Skeletal muscle tissue (tissue), 4 donors: Measurements from ENCODE around the gene SERPINA5. TPM values are rescaled to one million over a fixed set of nuclear protein-coding genes. Genes with fewer than 3 reads are reported as not detected.
A peak's percentile ranks its signal among the peaks of the same experiment; 100 is the strongest.
"Not testable (repeated sequence)": the region's sequence is repeated elsewhere in the genome, so short reads cannot be mapped to it uniquely, and the experiment has no call there.

Source experiments
- H3K27ac ChIP-seq: one replicate; pipeline ENCODE4 v1.7.0; 2013; ENCODE audit warnings: mild to moderate bottlenecking, low read depth, low read length, inconsistent platforms
- H3K27me3 ChIP-seq, 3 donors: one replicate each; pipeline ENCODE4 v1.7.0; 2013; ENCODE audit warnings: low read length in 3 of 3; ENCODE audit not compliant: control insufficient read depth in 3 of 3, insufficient read depth in 3 of 3
- H3K36me3 ChIP-seq, 3 donors: one replicate each; pipeline ENCODE4 v1.7.0; 2013; ENCODE audit warnings: low read length in 3 of 3; ENCODE audit not compliant: control insufficient read depth in 3 of 3, insufficient read depth in 3 of 3
- H3K4me1 ChIP-seq, 3 donors: one replicate each; pipeline ENCODE4 v1.7.0; 2013; ENCODE audit warnings: low read length in 3 of 3, mild to moderate bottlenecking in 3 of 3; ENCODE audit not compliant: control insufficient read depth in 3 of 3, insufficient read depth in 3 of 3
- H3K4me3 ChIP-seq, 3 donors: one replicate each; pipeline ENCODE4 v1.7.0; 2013; ENCODE audit warnings: low read length in 3 of 3
- H3K9ac ChIP-seq, 3 donors: one replicate each; pipeline ENCODE4 v1.7.0; 2013; ENCODE audit warnings: low read length in 3 of 3, mild to moderate bottlenecking in 3 of 3, moderate library complexity in 2 of 3, low read depth in 1 of 3
- H3K9me3 ChIP-seq, 3 donors: one replicate each; pipeline ENCODE4 v1.7.0; 2013; ENCODE audit warnings: low read length in 3 of 3; ENCODE audit not compliant: control insufficient read depth in 3 of 3
- total RNA-seq: library from RNA; depleted of rRNA; stranded (reverse); fragments of >200 nt; gene quantifications from one replicate; pipeline ENCODE4 v1.2.3, GENCODE V29; 2014
- donor health status: Osteomylitis.

SERPINA5 gene
- total RNA-seq, 1 donor from 2014 or later: 0.52 TPM

DNA sequence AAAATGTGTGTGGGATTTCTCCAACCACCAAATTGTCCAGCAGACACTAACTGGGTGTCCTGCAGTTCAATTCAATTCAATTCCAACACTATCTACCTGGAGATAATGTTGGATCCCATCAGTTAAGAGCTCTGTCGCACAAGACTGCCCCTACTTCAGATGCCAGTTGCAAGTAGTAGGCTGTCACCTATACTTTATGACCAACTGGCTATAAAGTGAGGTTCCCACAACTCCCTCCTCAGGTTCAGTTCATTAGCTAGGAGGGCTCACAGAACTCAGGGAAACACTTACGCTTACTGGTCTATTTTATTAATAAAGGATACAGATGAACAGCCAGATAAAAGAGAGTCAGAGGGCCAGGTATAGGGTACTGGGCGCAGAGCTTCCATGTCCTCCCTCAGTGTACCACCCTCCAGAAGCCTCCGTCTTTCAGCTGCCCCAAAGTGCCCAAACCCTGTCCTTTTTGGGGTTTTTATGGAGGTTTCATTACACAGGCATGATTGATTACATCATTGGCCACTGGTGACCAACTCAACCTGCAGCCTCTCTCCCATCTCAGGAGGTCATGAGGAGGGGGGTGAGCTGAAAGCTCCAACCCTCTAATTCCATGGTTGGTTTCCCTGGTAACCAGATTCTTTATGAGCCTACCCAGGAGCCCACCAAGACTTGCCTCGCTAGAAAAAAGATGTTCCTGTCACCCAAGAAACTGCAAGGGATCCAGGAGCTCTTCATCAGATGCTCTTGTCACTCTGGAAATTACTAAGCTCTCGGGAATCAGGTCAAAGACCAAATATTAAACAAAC lies 7.5 kb upstream of the SERPINA5 start:
- Histone ChIP-seq H3K4me1 (peaks cover 5 to 8% (median 6%) of the 10 kb centered on the region in 3 donors), H3K4me3 (no peak overlapping the region), H3K27ac (no peak overlapping the region), H3K27me3 (no peaks in the 10 kb centered on the region), H3K9me3 (no peaks in the 10 kb centered on the region), H3K9ac (no peak overlapping the region), H3K36me3 (no peaks in the 10 kb centered on the region)

DNA sequence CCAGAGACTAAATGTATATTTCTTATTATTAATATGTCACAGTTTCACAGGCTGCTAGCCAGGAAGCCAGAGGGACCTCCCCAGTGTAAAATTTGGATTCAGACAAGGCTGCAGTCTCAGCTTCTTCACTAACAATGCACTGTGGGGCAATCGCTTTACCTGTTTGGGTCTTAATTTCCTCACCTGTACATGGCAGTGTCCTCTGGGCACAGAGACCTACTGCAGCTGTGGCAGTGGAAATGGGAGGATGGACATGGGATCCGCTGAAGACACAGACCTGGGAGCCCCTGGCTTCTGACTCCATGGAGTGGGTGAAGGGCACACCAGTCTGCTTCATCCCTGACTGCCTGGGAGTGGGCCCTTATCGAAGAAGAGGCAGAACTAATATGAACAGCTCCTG lies 6.9 kb upstream of the SERPINA5 start:
- Histone ChIP-seq H3K9me3 (no peaks in the 10 kb centered on the region), H3K27ac (no peak overlapping the region), H3K9ac (no peak overlapping the region), H3K36me3 (no peaks in the 10 kb centered on the region), H3K27me3 (no peaks in the 10 kb centered on the region), H3K4me3 (no peak overlapping the region), H3K4me1 (peaks cover 5 to 8% (median 6%) of the 10 kb centered on the region in 3 donors)

DNA sequence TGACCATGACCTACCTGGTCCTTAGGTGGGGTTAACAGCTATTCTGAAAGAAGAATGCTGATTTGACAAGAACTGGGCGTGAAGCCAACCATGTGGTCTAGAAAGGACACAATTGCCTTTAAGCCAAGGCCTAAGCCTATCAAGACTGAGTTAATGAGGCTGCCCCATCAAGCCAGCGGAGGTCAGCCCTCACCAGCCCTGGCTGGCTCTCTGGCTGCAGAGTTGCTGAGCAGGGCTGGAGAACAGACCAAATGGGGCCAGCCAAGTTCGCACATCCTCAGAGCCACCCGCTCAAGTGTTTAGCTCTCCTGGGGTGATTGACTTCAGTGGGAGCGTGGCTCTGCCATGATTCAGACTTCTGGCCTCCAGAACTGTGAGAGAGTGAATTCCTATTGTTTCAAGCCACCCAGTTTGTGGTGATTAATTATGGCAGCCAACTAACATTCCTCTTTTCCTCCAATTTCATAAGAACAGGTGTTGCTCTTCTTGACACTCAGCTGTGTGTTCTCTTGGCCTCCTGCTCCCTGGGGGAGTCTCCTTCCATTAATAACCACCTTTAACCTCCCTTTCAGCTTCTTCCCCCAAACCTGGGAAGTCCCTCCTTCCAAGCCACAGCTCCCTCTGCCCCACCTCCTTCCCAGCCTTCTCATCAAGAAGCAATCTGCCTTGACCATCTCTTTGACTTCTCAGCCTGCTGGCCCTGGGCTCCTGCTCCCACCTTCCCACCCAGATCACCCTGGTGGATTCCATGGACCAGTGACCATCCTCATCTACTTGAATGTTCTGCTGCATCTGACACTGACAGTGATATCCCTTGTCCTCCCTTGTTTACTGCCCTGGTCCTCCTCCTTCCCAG lies 5.3 kb upstream of the SERPINA5 start:
- Histone ChIP-seq H3K27ac (no peak overlapping the region), H3K4me1 (peaks cover 5 to 10% (median 9%) of the 10 kb centered on the region in 3 donors), H3K9ac (no peak overlapping the region), H3K36me3 (no peaks in the 10 kb centered on the region), H3K4me3 (no peak overlapping the region), H3K9me3 (no peaks in the 10 kb centered on the region), H3K27me3 (no peaks in the 10 kb centered on the region)

DNA sequence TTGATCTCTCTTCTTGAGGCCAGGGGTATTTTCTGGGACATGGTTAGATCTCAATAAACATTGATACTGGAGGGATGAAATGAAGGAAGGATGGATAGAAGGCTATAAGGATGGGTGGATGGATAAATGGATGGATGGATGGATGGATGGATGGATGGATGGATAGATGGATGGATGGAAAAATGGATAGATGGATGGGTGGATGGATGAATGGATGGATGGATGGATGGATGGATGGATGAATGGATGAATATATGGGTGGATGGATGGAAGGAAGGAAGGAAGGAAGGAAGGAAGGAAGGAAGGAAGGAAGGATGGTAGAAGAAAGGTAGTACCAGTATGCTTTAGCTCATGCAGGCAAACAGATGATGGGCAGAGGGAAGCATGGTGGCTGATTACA lies 3.8 kb upstream of the SERPINA5 start:
- not testable (repeated sequence) for H3K9me3 ChIP-seq, H3K27ac ChIP-seq, H3K27me3 ChIP-seq, H3K36me3 ChIP-seq, H3K9ac ChIP-seq, H3K4me3 ChIP-seq
- H3K4me1 ChIP-seq: peaks cover 0 to 13% (median 7%) of the 10 kb centered on the region in 3 donors

DNA sequence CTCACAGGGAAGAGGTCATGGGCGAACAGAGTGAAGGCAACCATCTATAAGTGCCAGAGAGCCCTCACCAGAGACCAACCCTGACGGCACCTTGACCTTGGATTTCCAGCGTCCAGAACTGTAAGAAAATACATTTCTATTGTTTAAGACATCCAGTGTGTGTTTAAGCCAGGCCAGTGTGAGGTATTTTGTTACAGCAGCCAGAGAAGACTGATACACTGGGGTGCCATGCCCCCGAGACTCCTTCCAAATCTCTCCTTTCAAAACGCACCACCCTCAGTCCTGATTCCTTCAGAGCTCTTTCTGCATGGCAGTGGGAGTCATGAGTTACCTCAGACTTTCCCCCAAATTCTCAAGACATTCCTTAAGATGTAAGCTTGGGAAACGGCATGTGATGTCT lies 2.5 kb upstream of the SERPINA5 start:
- H3K4me3 ChIP-seq: no peak overlapping the region
- H3K9me3 ChIP-seq: no peaks in the 10 kb centered on the region
- H3K27ac ChIP-seq: no peak overlapping the region
- H3K4me1 ChIP-seq: peaks cover 4 to 19% (median 12%) of the 10 kb centered on the region in 3 donors
- H3K9ac ChIP-seq: no peak overlapping the region
- H3K36me3 ChIP-seq: no peaks in the 10 kb centered on the region
- no peaks in the 10 kb centered on the region for H3K27me3 ChIP-seq

DNA sequence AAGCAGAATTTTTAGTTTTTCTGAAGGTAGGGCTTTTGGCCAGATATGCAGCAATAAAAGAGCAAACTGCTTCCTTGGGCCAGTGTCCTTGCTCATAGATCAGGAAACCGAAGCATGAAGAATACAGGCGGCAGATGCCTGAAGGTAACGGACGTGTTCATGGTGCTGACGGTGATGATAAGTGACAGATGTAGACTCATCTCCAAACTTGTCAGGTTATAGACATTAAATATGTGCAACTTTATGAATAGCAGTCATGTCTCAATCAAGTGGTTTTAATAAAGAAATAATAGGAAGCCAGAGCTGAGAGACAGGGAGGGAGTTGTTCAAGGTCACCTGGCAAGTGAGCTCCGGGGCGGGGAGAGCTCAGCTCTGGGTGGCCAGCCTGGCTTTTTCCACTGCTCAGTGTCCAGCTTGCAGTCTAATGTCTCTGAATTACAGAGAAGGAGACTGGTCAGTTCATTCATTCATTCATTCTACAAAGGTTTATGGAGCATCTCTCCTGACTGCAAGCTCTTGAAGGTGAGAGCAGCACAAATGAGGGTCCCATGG lies 1.0 kb downstream of the SERPINA5 start:
- Histone ChIP-seq H3K9ac (no peak overlapping the region), H3K27me3 (no peaks in the 10 kb centered on the region), H3K36me3 (no peaks in the 10 kb centered on the region), H3K4me1 (peaks cover 4 to 23% (median 12%) of the 10 kb centered on the region in 3 donors), H3K9me3 (no peaks in the 10 kb centered on the region), H3K4me3 (peak overlapping the region in 1 of 3 donors; percentile 49), H3K27ac (no peak overlapping the region)

DNA sequence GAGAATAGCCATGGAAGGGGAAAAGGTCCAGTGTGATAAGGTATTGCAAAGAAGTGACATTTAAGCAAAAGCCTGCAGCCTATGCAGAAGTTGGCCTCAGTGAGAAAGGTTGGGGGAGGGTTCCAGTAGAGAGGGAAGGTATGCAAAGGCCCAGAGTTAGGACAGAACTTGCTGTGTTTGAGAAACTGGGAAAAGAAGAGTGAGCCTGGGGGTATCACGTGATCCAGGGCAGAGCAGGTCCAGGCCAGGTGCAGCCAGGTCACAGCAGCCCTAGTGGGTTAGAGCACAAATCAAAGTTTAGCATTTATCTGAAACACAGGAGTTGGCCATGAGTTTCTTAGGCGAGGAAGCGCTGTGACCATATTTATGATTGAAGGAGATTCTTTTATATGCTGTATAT lies 1.6 kb downstream of the SERPINA5 start:
- Histone ChIP-seq H3K27ac (no peak overlapping the region), H3K4me1 (peaks cover 4 to 23% (median 12%) of the 10 kb centered on the region in 3 donors), H3K9ac (no peak overlapping the region), H3K4me3 (peak overlapping the region in 1 of 3 donors; percentile 19), H3K9me3 (no peaks in the 10 kb centered on the region), H3K27me3 (no peaks in the 10 kb centered on the region), H3K36me3 (no peaks in the 10 kb centered on the region)

DNA sequence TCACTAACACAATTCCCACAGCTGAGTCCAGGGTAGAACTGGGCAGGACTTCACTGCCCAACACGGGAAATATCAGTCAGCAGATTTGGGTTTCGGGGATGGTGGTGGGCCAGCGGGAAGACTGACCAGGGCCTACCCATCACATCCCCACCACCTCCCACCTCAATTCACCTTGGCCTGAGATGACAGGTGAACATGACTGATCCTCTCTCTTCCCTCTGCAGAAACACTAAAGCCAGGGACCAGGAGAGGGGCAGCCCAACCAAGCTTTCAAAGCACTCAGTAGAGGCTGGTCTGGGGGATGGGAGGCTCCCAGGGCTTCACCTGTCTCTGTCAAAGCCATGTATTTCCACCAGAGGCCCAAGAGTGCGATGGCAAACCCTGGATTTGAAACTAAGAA lies 2.3 kb downstream of the SERPINA5 start:
- no peaks in the 10 kb centered on the region for H3K9me3 ChIP-seq
- peaks cover 4 to 23% (median 12%) of the 10 kb centered on the region in 3 donors for H3K4me1 ChIP-seq
- no peak overlapping the region for H3K4me3 ChIP-seq
- no peaks in the 10 kb centered on the region for H3K27me3 ChIP-seq
- H3K36me3 ChIP-seq: peaks cover 0 to 2% (median 0%) of the 10 kb centered on the region in 3 donors
- no peak overlapping the region for H3K9ac ChIP-seq
- no peak overlapping the region for H3K27ac ChIP-seq

DNA sequence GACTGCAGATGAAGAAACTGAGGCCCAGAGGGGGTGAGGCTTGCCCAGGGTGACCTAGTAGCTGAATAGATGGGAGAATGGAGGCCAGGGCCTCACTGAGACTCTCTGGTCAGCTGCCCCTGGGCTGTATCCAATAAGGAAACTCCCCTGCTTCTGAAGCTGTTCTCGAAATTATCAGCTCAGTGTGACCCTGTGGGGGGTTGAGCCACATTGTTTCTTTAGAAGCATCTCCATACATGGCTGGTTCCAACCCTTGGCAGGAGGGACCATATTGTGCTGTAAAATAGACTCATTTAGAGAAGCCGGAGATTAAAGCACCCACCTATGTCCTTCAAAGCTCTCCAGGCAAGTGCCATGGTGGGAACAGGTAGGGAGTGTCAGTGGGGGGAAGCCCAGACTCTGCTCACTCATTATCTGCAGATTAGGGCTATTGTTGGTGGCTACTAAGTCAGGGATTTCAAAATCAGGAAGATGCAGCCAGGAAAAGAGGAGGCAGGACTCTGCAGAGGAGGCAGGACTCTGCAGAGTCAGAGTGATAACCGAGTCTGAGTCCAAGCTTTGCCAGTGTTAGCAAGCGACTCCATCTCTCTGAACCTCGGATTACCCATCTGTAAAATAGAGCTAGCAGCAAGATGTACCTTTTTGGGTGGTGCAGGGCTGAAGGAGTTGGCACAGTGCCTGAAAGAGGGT lies 3.5 kb downstream of the SERPINA5 start:
- Histone ChIP-seq H3K36me3 (peaks cover 0 to 2% (median 0%) of the 10 kb centered on the region in 3 donors), H3K27ac (no peak overlapping the region), H3K27me3 (no peaks in the 10 kb centered on the region), H3K4me3 (no peak overlapping the region), H3K9me3 (no peaks in the 10 kb centered on the region), H3K9ac (no peak overlapping the region), H3K4me1 (peaks cover 4 to 23% (median 12%) of the 10 kb centered on the region in 3 donors)
